ENCODE results near the gene TRPV5. TPM values are rescaled to one million over a fixed set of nuclear protein-coding genes. Genes with fewer than 3 reads are reported as not detected.

Gene TRPV5
- total and polyA plus RNA-seq, 2 donors (not counting 3 experiments of a cell fraction or from before 2014, with no cell fraction given): not detected

DNA sequence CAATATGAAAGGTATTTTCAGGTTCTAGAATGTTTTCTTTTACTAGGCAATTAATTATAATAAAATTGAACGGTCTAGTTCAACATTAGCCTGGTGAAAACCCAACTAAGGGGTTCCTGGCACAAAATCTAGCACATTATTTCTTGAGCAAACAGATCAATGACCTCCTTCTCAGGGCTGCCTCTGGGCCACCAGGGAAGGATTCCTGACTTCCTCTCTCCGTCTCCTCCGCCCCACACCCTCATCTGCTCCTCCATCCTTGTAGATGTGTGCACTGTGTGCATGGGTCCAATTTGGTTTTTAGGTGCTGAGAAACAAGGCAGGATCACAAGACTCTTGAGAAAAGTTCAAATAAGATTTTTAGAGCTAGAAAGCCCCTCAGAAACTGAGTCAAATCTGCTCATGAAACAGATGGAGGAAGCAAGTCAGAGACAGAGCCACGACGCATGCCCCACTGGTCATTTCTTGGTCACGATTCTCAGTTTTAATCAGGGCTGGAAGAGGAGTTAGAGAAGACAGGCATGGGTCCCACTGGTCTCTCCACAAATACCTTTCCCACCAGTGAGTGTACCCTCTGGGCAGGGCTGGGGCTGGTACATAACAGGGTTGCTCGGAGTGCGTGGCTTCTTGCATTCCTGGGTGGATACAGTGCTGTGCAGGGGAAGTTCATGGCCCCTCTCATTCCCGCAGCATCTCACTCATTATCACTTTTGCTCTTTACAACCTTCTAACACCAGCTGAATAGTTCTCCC lies 51.8 kb downstream of the TRPV5 start:
- TF ChIP-seq EZH2 (IDR thresholded peaks at IDR 0.05; ENCODE audit: borderline replicate concordance, low read depth, low read length, severe bottlenecking) (no peak), MYC (IDR thresholded peaks at IDR 0.05; ENCODE audit: low read depth, low read length) (no peak), GATA2 (IDR thresholded peaks at IDR 0.05; ENCODE audit: insufficient read depth, insufficient read length, low read depth, low read length) (no peak), FOS (IDR thresholded peaks at IDR 0.05; ENCODE audit: borderline replicate concordance, insufficient read depth, low read length) (no peak), POLR2A (IDR thresholded peaks at IDR 0.05; ENCODE audit: low read depth, low read length) (no peak), JUN (IDR thresholded peaks at IDR 0.05; ENCODE audit: borderline replicate concordance, insufficient read depth, insufficient read length, low read depth) (no peak), CTCF (IDR thresholded peaks at IDR 0.05; ENCODE audit: extremely low read depth in 1 of 2, insufficient read depth in 1 of 2, low read depth in 1 of 2, low read length in 2 of 2) (no peak), POLR2AphosphoS5 (IDR thresholded peaks at IDR 0.05; ENCODE audit: insufficient read depth, low read depth, low read length) (no peak)
- TF ChIP-seq, protein P1, sequence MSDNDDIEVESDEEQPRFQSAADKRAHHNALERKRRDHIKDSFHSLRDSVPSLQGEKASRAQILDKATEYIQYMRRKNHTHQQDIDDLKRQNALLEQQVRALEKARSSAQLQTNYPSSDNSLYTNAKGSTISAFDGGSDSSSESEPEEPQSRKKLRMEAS (IDR thresholded peaks at IDR 0.05; ENCODE audit: insufficient read depth, insufficient read length): no peak
- H3K27me3 ChIP-seq (ENCODE audit: control insufficient read depth in 2 of 2, insufficient read depth in 2 of 2, low read length in 2 of 2): peaks cover 0 to 2% of the 10 kb centered on the region in 2 experiments
- dilution Hi-C loops (cut with MboI; ENCODE audit: extremely low pct_ligation_motif_present, low sequenced_read_pairs) (no loop called here), intact Hi-C loops (cut with micrococcal nuclease) (loop anchor here (1.0 to 2.0 kb wide), 3 partner anchors 79 to 334 kb away; no protein-coding TSS in a partner anchor)
- no peaks in the 10 kb centered on the region for H3K9me1 ChIP-seq (replicated peaks; ENCODE audit: control insufficient read depth, extremely low read depth, insufficient read depth, low read length)
- no peak overlapping the region for H3K27ac ChIP-seq (ENCODE audit: insufficient read depth, low read depth, low read length)
- no peaks in the 10 kb centered on the region for H3K79me2 ChIP-seq (ENCODE audit: control insufficient read depth, insufficient read depth, low read length)
- ChIA-PET POLR2A (no interaction called here), CTCF (interaction anchor here (1.0 to 3.1 kb wide), 19 partner anchors 9 to 366 kb away, joined by 3 to 64 read pairs (median 4); no protein-coding TSS in a partner anchor)
- H4K20me1 ChIP-seq (replicated peaks; ENCODE audit: control insufficient read depth, extremely low read depth, insufficient read depth, low read length): no peaks in the 10 kb centered on the region
- H2AFZ ChIP-seq (ENCODE audit: low read depth, low read length): no peak overlapping the region
- no peaks in the 10 kb centered on the region for H3K4me1 ChIP-seq (ENCODE audit: control insufficient read depth, extremely low read depth, insufficient read depth, low read length)
- H3K9ac ChIP-seq (replicated peaks; ENCODE audit: extremely low read depth, insufficient read depth, low read length): no peak overlapping the region
- BruUV-seq (replicated peaks): no TSS peak
- H3K4me3 ChIP-seq (replicated peaks in 1 of 3; ENCODE audit: insufficient read depth in 1 of 3, low read depth in 1 of 3, low read length in 3 of 3): no peak overlapping the region
- no peaks in the 10 kb centered on the region for H3K9me3 ChIP-seq (replicated peaks; ENCODE audit: control insufficient read depth, insufficient read depth, low read length)
- H3K36me3 ChIP-seq (ENCODE audit: control insufficient read depth in 2 of 2, extremely low read depth in 1 of 2, insufficient read depth in 2 of 2, low read length in 2 of 2): no peaks in the 10 kb centered on the region
- FAIRE-seq: no peak
- H3K4me2 ChIP-seq (ENCODE audit: insufficient read depth, low read length): no peak overlapping the region
- no peak for DNase-seq (ENCODE audit: low read depth, low spot score)
